ENCODE results near the gene SPATA6. TPM values are rescaled to one million over a fixed set of nuclear protein-coding genes. Genes with fewer than 3 reads are reported as not detected.

Gene SPATA6
- total and polyA plus RNA-seq, 2 of the 4 experiments (the other 2 are of a cell fraction) = 1.1 to 2.0 TPM

Small RNA genes within 50 kb of the gene (microRNA-seq; reads per million reads assigned to microRNA genes)
- gene RNU4-61P (ENCODE audit: insufficient read depth, insufficient read length) (not detected), gene RNU6-723P (ENCODE audit: insufficient read depth, insufficient read length) (not detected)

Small RNA genes within 50 kb of the gene (small RNA-seq; reads per million reads assigned to genes)
- gene RNU4-61P (0 reads per million in 5 experiments), gene RNU6-723P (0 to 2.4 (median 0.08) reads per million in 5 experiments)

Other genes starting within 250 kb of the SPATA6 start
- gene SLC5A9, start 249.5 kb downstream of the SPATA6 start, total RNA-seq (2012; rRNA removed) = not detected in 2 replicates
- gene SLC5A9, start 249.5 kb downstream of the SPATA6 start, polyA plus RNA-seq (2012; rRNA removed) = not detected in 2 replicates